ENCODE results near the gene CCDC60.

GRCh38 chr12:119461636-119462214 is 127.2 kb downstream of the CCDC60 start:
- no peak for TF ChIP-seq CTCF (IDR thresholded peaks at IDR 0.05)
- no peak for TF ChIP-seq POLR2AphosphoS5 (IDR thresholded peaks at IDR 0.05)

All from breast epithelium (tissue), 3 donors.